SH-SY5Y (cell line): ENCODE data around the gene MYRF.

Experiments used
- GATA2 ChIP-seq: IDR thresholded peaks from 2 replicates; pipeline ENCODE4 v1.6.1; 2011; ENCODE audit warnings: mild to moderate bottlenecking, low read depth, low read length
- GATA3 ChIP-seq: IDR thresholded peaks from 2 replicates; pipeline ENCODE4 v1.6.1; 2011; ENCODE audit warnings: low read depth, mild to moderate bottlenecking, low read length, moderate library complexity

DNA sequence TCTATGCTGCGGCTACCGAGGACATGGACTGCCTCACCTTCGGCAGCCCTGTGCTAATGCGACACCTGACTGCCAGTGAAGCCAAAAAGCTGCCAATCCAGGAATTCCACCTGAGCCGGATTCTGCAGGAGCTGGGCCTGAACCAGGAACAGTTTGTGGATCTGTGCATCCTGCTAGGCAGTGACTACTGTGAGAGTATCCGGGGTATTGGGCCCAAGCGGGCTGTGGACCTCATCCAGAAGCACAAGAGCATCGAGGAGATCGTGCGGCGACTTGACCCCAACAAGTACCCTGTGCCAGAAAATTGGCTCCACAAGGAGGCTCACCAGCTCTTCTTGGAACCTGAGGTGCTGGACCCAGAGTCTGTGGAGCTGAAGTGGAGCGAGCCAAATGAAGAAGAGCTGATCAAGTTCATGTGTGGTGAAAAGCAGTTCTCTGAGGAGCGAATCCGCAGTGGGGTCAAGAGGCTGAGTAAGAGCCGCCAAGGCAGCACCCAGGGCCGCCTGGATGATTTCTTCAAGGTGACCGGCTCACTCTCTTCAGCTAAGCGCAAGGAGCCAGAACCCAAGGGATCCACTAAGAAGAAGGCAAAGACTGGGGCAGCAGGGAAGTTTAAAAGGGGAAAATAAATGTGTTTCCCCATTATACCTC is 43.6 kb downstream of the MYRF start:
- TF ChIP-seq GATA2 (no peak), GATA3 (no peak)
